GM21515 (cell line): Measurements from ENCODE around the gene DSC2.
"Not testable (repeated sequence)": the region's sequence is repeated elsewhere in the genome, so short reads cannot be mapped to it uniquely, and the experiment has no call there.

ENCODE experiments used
- ATAC-seq: cut with Tn5 transposase; IDR thresholded peaks from one replicate; pipeline ENCODE4 v1.9.1; 2021; ENCODE audit not compliant: unreplicated experiment

Gene DSC2

GRCh38 chr18:31102025-31102684, at the start of gene DSC2:
DSC2 (minus strand) TSS chr18:31102421; CDS start chr18:31101971, 450 bp downstream.
- no peak for ATAC-seq

- ATAC-seq, result no peak
Observed at GRCh38 chr18:31149351-31149750, 47.1 kb upstream of the DSC2 start.

- ATAC-seq, result no peak
Observed at GRCh38 chr18:31148600-31148999, 46.4 kb upstream of the DSC2 start.

GRCh38 chr18:31146809-31147208, 44.6 kb upstream of the DSC2 start:
- ATAC-seq, result no peak

- no peak for ATAC-seq
Observed at GRCh38 chr18:31143025-31143424, 40.8 kb upstream of the DSC2 start.

- ATAC-seq, result no peak
Observed at GRCh38 chr18:31138709-31139108, 36.5 kb upstream of the DSC2 start.

- ATAC-seq, result no peak
Observed at GRCh38 chr18:31134988-31135529, 32.8 kb upstream of the DSC2 start.

- no peak for ATAC-seq
Observed at GRCh38 chr18:31129398-31130115, 27.3 kb upstream of the DSC2 start.

- ATAC-seq, result no peak
Observed at GRCh38 chr18:31125878-31126277, 23.7 kb upstream of the DSC2 start.

GRCh38 chr18:31123125-31123524, 20.9 kb upstream of the DSC2 start:
- not testable (repeated sequence) for ATAC-seq

GRCh38 chr18:31120594-31120993, 18.4 kb upstream of the DSC2 start:
- no peak for ATAC-seq

- no peak for ATAC-seq
Observed at GRCh38 chr18:31116853-31117595, 14.8 kb upstream of the DSC2 start.

- no peak for ATAC-seq
Observed at GRCh38 chr18:31112804-31113203, 10.6 kb upstream of the DSC2 start.

GRCh38 chr18:31105733-31106132, 3.5 kb upstream of the DSC2 start:
- ATAC-seq, result no peak

- ATAC-seq, result no peak
Observed at GRCh38 chr18:31104444-31104843, 2.2 kb upstream of the DSC2 start.

- no peak for ATAC-seq
Observed at GRCh38 chr18:31103423-31103822, 1.2 kb upstream of the DSC2 start.

- ATAC-seq, result no peak
Observed at GRCh38 chr18:31102941-31103340, 720 bp upstream of the DSC2 start.

GRCh38 chr18:31101183-31102024, 817 bp downstream of the DSC2 start:
- ATAC-seq, result no peak

- ATAC-seq, result no peak
Observed at GRCh38 chr18:31100436-31101182, 1.6 kb downstream of the DSC2 start.
